HepG2 (cell line): ENCODE data around the gene SNAP47. TPM values are rescaled to one million over a fixed set of nuclear protein-coding genes. Genes with fewer than 3 reads are reported as not detected.

ENCODE experiments used
- ATF7 ChIP-seq, 2 experiments: fragments of 450-650 bp in 1 of 2; sonication (generic) in 1 of 2; formaldehyde crosslinking in 1 of 2; IDR thresholded peaks; 2 replicates each; pipeline versions ENCODE4 v1.4.0 to v1.6.1; 2016 to 2020; ENCODE audit warnings: antibody characterized with exemption in 1 of 2, mild to moderate bottlenecking in 1 of 2, missing genetic modification reagents in 1 of 2
- CERS6 ChIP-seq: sonication (generic); formaldehyde crosslinking; IDR thresholded peaks from 2 replicates; pipeline ENCODE4 v1.5.0; 2020; ENCODE audit warnings: missing genetic modification reagents
- CREB3 ChIP-seq: sonication (generic); formaldehyde crosslinking; IDR thresholded peaks from 2 replicates; pipeline ENCODE4 v1.5.0; 2020; ENCODE audit warnings: missing genetic modification reagents
- CREM ChIP-seq, 2 experiments: sonication (generic) in 1 of 2; formaldehyde crosslinking in 1 of 2; IDR thresholded peaks; 2 replicates each; pipeline versions ENCODE4 v1.4.0 to v1.6.1; 2016 to 2020; ENCODE audit warnings: antibody characterized with exemption in 1 of 2, mild to moderate bottlenecking in 1 of 2, missing genetic modification reagents in 1 of 2
- E2F5 ChIP-seq: sonication (generic); formaldehyde crosslinking; conservative IDR thresholded peaks from 2 replicates; pipeline ENCODE4 v1.4.0; 2020; ENCODE audit warnings: missing genetic modification reagents
- HNF4A ChIP-seq: sonication (generic); formaldehyde crosslinking; IDR thresholded peaks from 2 replicates; pipeline ENCODE4 v1.4.0; 2020; ENCODE audit warnings: missing genetic modification reagents
- MED1 ChIP-seq: sonication (generic); formaldehyde crosslinking; IDR thresholded peaks from 2 replicates; pipeline ENCODE4 v1.4.0; 2020; ENCODE audit warnings: missing genetic modification reagents
- NFIC ChIP-seq: IDR thresholded peaks from 2 replicates; pipeline ENCODE4 v1.6.1; 2012; ENCODE audit warnings: mild to moderate bottlenecking, low read length, inconsistent platforms
- SMAD1 ChIP-seq: sonication (generic); formaldehyde crosslinking; IDR thresholded peaks from 2 replicates; pipeline ENCODE4 v1.4.0; 2020; ENCODE audit warnings: missing genetic modification reagents, low read depth, mild to moderate bottlenecking, borderline replicate concordance
- TARDBP ChIP-seq: sonication (generic); formaldehyde crosslinking; IDR thresholded peaks from 2 replicates; pipeline ENCODE4 v1.8.0; 2022; ENCODE audit warnings: mild to moderate bottlenecking, missing genetic modification reagents
- ZBTB42 ChIP-seq: sonication (generic); formaldehyde crosslinking; IDR thresholded peaks from 2 replicates; pipeline ENCODE4 v1.5.0; 2020; ENCODE audit warnings: mild to moderate bottlenecking, missing genetic modification reagents
- ZFX ChIP-seq: sonication (generic); formaldehyde crosslinking; IDR thresholded peaks from 2 replicates; pipeline ENCODE4 v1.4.0; 2020; ENCODE audit warnings: mild to moderate bottlenecking, low read depth, missing genetic modification reagents, moderate library complexity
- ZHX1 ChIP-seq: sonication (generic); formaldehyde crosslinking; IDR thresholded peaks from 2 replicates; pipeline ENCODE4 v1.8.1; 2022; ENCODE audit warnings: low read depth, mild to moderate bottlenecking, missing genetic modification reagents
- ZNF12 ChIP-seq: sonication (generic); formaldehyde crosslinking; IDR thresholded peaks from 2 replicates; pipeline ENCODE4 v1.5.0; 2020; ENCODE audit warnings: missing genetic modification reagents
- ZNF264 ChIP-seq: sonication (generic); formaldehyde crosslinking; IDR thresholded peaks from 2 replicates; pipeline ENCODE4 v1.4.0; 2020; ENCODE audit warnings: missing genetic modification reagents
- ZNF362 ChIP-seq: sonication (generic); formaldehyde crosslinking; IDR thresholded peaks from 2 replicates; pipeline ENCODE4 v1.4.0; 2020; ENCODE audit warnings: missing genetic modification reagents, mild to moderate bottlenecking, borderline replicate concordance
- polyA plus RNA-seq, 8 experiments: library from polyadenylated mRNA; depleted of rRNA in 3 of 8; stranded (reverse) in 7 of 8; unstranded in 1 of 8; fragments of >200 nt; fragmentation: Illumina TruSeq in 4 of 8; extraction: Trizol in 4 of 8; gene quantifications; 2 replicates each; pipeline versions ENCODE4 v1.2.1 to v1.2.3, GENCODE V29; 2011 to 2016; ENCODE audit warnings: low read depth in 4 of 8, missing spikeins in 1 of 8, mixed read lengths in 1 of 8; ENCODE audit not compliant: insufficient read depth in 1 of 8
- total RNA-seq, 5 experiments: library from RNA; depleted of rRNA; stranded (reverse); fragments of >200 nt; fragmentation: Illumina TruSeq; extraction: Trizol; gene quantifications; 2 replicates each; pipeline ENCODE4 v1.2.3, GENCODE V29; 2016; ENCODE audit warnings: low read depth in 1 of 5

Gene SNAP47
- total and polyA plus RNA-seq, 2 of the 13 experiments (the other 11 are each of a cell fraction or from before 2014, with no cell fraction given) = 13.6 to 25.1 TPM

- TF ChIP-seq ZHX1 (CRISPR knock-in tag) = no peak
- TF ChIP-seq ZNF12 = peak; percentile 60; the same call in 1 of the 2 replicates
- no peak for TF ChIP-seq ZBTB42 (CRISPR knock-in tag)
- TF ChIP-seq ZFX (CRISPR knock-in tag) = peak; percentile 98
- peak; percentile 54; the same call in 1 of the 2 replicates for TF ChIP-seq SMAD1 (CRISPR knock-in tag)
- TF ChIP-seq E2F5 (CRISPR knock-in tag) = peak; percentile 84
- TF ChIP-seq ZNF362 (CRISPR knock-in tag) = peak; percentile 73; the same call in 1 of the 2 replicates
- TF ChIP-seq MED1 = peak; percentile 82
- peak; percentile 60; the same call in 1 of the 2 replicates for TF ChIP-seq CREB3
- no peak for TF ChIP-seq ATF7 (IDR thresholded peaks at IDR 0.05)
- no peak for TF ChIP-seq ATF7 (CRISPR knock-in tag; IDR thresholded peaks at IDR 0.05)
- peak; percentile 35; the same call in 1 of the 2 replicates for TF ChIP-seq HNF4A (CRISPR knock-in tag)
- TF ChIP-seq TARDBP = peak; percentile 99
- no peak; the same call in 1 of the 2 replicates for TF ChIP-seq ZNF264
- no peak for TF ChIP-seq CERS6 (CRISPR knock-in tag)
- TF ChIP-seq CREM (IDR thresholded peaks at IDR 0.05) = peak; percentile 34
- no peak for TF ChIP-seq CREM (CRISPR knock-in tag; IDR thresholded peaks at IDR 0.05)
- no peak for TF ChIP-seq NFIC
Observed at GRCh38 chr1:227734856-227735538, at the start of gene SNAP47, which contains the start of gene JMJD4 (continued).
